Measurements from ENCODE around the gene RASA3.

GRCh38 chr13:114130837-114131582 lies 1.4 kb downstream of the RASA3 start:
- peak; percentile 10 for TF ChIP-seq EZH2 (IDR thresholded peaks at IDR 0.05)
- TF ChIP-seq, protein P1, sequence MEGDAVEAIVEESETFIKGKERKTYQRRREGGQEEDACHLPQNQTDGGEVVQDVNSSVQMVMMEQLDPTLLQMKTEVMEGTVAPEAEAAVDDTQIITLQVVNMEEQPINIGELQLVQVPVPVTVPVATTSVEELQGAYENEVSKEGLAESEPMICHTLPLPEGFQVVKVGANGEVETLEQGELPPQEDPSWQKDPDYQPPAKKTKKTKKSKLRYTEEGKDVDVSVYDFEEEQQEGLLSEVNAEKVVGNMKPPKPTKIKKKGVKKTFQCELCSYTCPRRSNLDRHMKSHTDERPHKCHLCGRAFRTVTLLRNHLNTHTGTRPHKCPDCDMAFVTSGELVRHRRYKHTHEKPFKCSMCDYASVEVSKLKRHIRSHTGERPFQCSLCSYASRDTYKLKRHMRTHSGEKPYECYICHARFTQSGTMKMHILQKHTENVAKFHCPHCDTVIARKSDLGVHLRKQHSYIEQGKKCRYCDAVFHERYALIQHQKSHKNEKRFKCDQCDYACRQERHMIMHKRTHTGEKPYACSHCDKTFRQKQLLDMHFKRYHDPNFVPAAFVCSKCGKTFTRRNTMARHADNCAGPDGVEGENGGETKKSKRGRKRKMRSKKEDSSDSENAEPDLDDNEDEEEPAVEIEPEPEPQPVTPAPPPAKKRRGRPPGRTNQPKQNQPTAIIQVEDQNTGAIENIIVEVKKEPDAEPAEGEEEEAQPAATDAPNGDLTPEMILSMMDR (IDR thresholded peaks at IDR 0.05) = no peak

Data from neural progenitor cell (in vitro differentiated cells).